Body of pancreas (tissue), 4 donors: ENCODE data around the gene PCNT. TPM values are rescaled to one million over a fixed set of nuclear protein-coding genes. Genes with fewer than 3 reads are reported as not detected.
A peak's percentile ranks its signal among the peaks of the same experiment; 100 is the strongest.

Source experiments
- ATAC-seq: fragments of 150-250 bp; one replicate; pipeline ENCODE4 v1.9.1; 2016
- DNase-seq, 4 donors: peaks; one replicate each; pipeline ENCODE4 v3.0.0-alpha.2; 2019
- H3K27ac ChIP-seq, 4 donors: fragments of 200-600 bp; sonication (generic); 1 replicate in 3 of 4; 2 replicates in 1 of 4; pipeline versions ENCODE4 v1.5.1 to v1.6.1; 2016 to 2019; ENCODE audit warnings: mild to moderate bottlenecking in 1 of 4, mixed read lengths in 1 of 4, moderate library complexity in 1 of 4
- H3K27me3 ChIP-seq, 2 donors: fragments of 200-600 bp; sonication (generic); one replicate each; pipeline ENCODE4 v1.6.0; 2016; ENCODE audit warnings: mild to moderate bottlenecking in 1 of 2
- H3K36me3 ChIP-seq, 2 donors: fragments of 200-600 bp; sonication (generic); replicated peaks in 1 of 2; 2 replicates each; pipeline ENCODE4 v1.5.1; 2016; ENCODE audit warnings: low read depth in 2 of 2; ENCODE audit not compliant: insufficient read depth in 1 of 2
- H3K4me1 ChIP-seq: fragments of 200-600 bp; sonication (generic); one replicate; pipeline ENCODE4 v1.6.0; 2016
- H3K4me3 ChIP-seq, 2 donors: fragments of 200-600 bp; sonication (generic); 1 replicate in 1 of 2; 2 replicates in 1 of 2; pipeline ENCODE4 v1.5.1; 2016 to 2019
- H3K9me3 ChIP-seq, 3 donors: fragments of 200-600 bp; sonication (generic); 1 replicate in 2 of 3; 2 replicates in 1 of 3; pipeline ENCODE4 v1.5.1; 2016
- CTCF ChIP-seq, 7 experiments: fragments of 450-650 bp in 4 of 7; fragments of 200-600 bp in 3 of 7; sonication (generic) in 3 of 7; IDR thresholded peaks; one replicate each; pipeline ENCODE4 v1.5.1; 2016 to 2019; ENCODE audit warnings: antibody characterized with exemption in 7 of 7
- POLR2A ChIP-seq, 3 donors: fragments of 450-650 bp; IDR thresholded peaks; one replicate each; pipeline ENCODE4 v1.6.1; 2016; ENCODE audit warnings: antibody characterized with exemption in 3 of 3, mild to moderate bottlenecking in 2 of 3
- WGBS, 2 donors: methylation state at CpG; one replicate each; pipeline ENCODE4 v1.1.5; 2017; 5-methylcytosine and 5-hydroxymethylcytosine counted together
- intact Hi-C: fragments of 100-400 bp; cut with DNase I; formaldehyde crosslinking; loops from one replicate; pipeline ENCODE4 v1.15.1; 2023
- total RNA-seq, 2 donors: library from RNA; depleted of rRNA; stranded (reverse); fragments of >200 nt; gene quantifications; one replicate each; pipeline ENCODE4 v1.1.0, GENCODE V29; 2016

Gene PCNT
- total RNA-seq, 2 donors from 2014 or later, result 11.9 to 28.0 TPM

- intact Hi-C loops, result no loop called here
- 78 to 83% methylated on average over 4 of the region's 4 CpGs for WGBS, 2 donors
- TF ChIP-seq CTCF (IDR thresholded peaks at IDR 0.05), result no peak
- DNase-seq (no peak), ATAC-seq (no peak)
- H3K27me3 ChIP-seq, result no peaks in the 10 kb centered on the region
- H3K36me3 ChIP-seq, result no peaks in the 10 kb centered on the region
- peaks cover 29% of the 10 kb centered on the region for H3K4me1 ChIP-seq
- no peaks in the 10 kb centered on the region for H3K9me3 ChIP-seq
- no peak overlapping the region for H3K27ac ChIP-seq
- no peak overlapping the region for H3K4me3 ChIP-seq
These were observed 130.9 kb downstream of the PCNT start for GRCh38 chr21:46454634-46455390.

- no peak for ATAC-seq
- TF ChIP-seq POLR2A (IDR thresholded peaks at IDR 0.05) (no peak), CTCF (IDR thresholded peaks at IDR 0.05) (no peak)
- H3K4me3 ChIP-seq, result no peak overlapping the region
- H3K9me3 ChIP-seq, result no peaks in the 10 kb centered on the region
- WGBS, 2 donors, result 61 to 67% methylated on average over 9 to 10 of the region's 10 CpGs
- intact Hi-C loops, result no loop called here
- H3K4me1 ChIP-seq, result peaks cover 38% of the 10 kb centered on the region
- no peaks in the 10 kb centered on the region for H3K27me3 ChIP-seq
- DNase-seq, result no peak
- H3K36me3 ChIP-seq, result no peaks in the 10 kb centered on the region
- no peak overlapping the region for H3K27ac ChIP-seq
These were observed 131.8 kb downstream of the PCNT start for GRCh38 chr21:46455575-46456385.

GRCh38 chr21:46456750-46457149 is 132.8 kb downstream of the PCNT start:
- no peak for ATAC-seq
- intact Hi-C loops, result no loop called here
- TF ChIP-seq POLR2A (IDR thresholded peaks at IDR 0.05) (no peak), CTCF (IDR thresholded peaks at IDR 0.05) (no peak)
- no peak for DNase-seq
- H3K9me3 ChIP-seq, result no peaks in the 10 kb centered on the region
- H3K27ac ChIP-seq, result no peak overlapping the region
- 90 to 91% methylated on average over 4 of the region's 4 CpGs for WGBS, 2 donors
- no peaks in the 10 kb centered on the region for H3K27me3 ChIP-seq
- peaks cover 40% of the 10 kb centered on the region for H3K4me1 ChIP-seq
- no peaks in the 10 kb centered on the region for H3K36me3 ChIP-seq
- H3K4me3 ChIP-seq, result no peak overlapping the region

GRCh38 chr21:46457801-46458314 is 133.9 kb downstream of the PCNT start:
- peak overlapping the region; percentile 30 to 80 for H3K4me3 ChIP-seq
- H3K9me3 ChIP-seq, result no peaks in the 10 kb centered on the region
- H3K27me3 ChIP-seq, result no peaks in the 10 kb centered on the region
- peak overlapping the region; percentile 47 to 88 (median 79) for H3K27ac ChIP-seq
- H3K4me1 ChIP-seq, result peaks cover 38% of the 10 kb centered on the region
- peak; percentile 5 for ATAC-seq
- TF ChIP-seq POLR2A (IDR thresholded peaks at IDR 0.05) (no peak), CTCF (IDR thresholded peaks at IDR 0.05) (no peak)
- WGBS, 2 donors, result 1 to 2% methylated on average over 21 to 30 of the region's 30 CpGs
- intact Hi-C loops, result no loop called here
- no peaks in the 10 kb centered on the region for H3K36me3 ChIP-seq
- DNase-seq, result peak in 3 of 4 donors; percentile 30 to 53 (median 37)
